SK-N-MC (cell line): ENCODE measurements around the gene DIDO1.

ENCODE experiments used
- EZH2 ChIP-seq: fragments of 200-600 bp; sonication (generic); IDR thresholded peaks from one replicate; pipeline ENCODE4 v1.6.1; 2017; ENCODE audit warnings: antibody characterized with exemption
- FOXP2 ChIP-seq: optimal IDR thresholded peaks from 2 replicates; pipeline ENCODE3; 2011; ENCODE audit warnings: mild to moderate bottlenecking, moderate library complexity; ENCODE audit not compliant: insufficient read depth; ENCODE audit errors: extremely low read length, control extremely low read depth
- POLR2AphosphoS5 ChIP-seq: IDR thresholded peaks from 2 replicates; pipeline ENCODE4 v1.6.1; 2012; ENCODE audit warnings: mild to moderate bottlenecking, low read depth, low read length, borderline replicate concordance

GRCh38 chr20:62897666-62898065 is 28.6 kb downstream of the DIDO1 start:
- TF ChIP-seq POLR2AphosphoS5 = no peak
- no peak for TF ChIP-seq EZH2
- TF ChIP-seq FOXP2 = no peak
